Islet of Langerhans (tissue), 1 donor: Measurements from ENCODE around the gene ASCL2.
"Not testable (repeated sequence)": the region's sequence is repeated elsewhere in the genome, so short reads cannot be mapped to it uniquely, and the experiment has no call there.

Experiments
- FAIRE-seq: peaks from one replicate; lab custom pipeline; 2011; peaks lifted over from hg19 to GRCh38; lab: Jason Lieb, UNC

Gene ASCL2

DNA sequence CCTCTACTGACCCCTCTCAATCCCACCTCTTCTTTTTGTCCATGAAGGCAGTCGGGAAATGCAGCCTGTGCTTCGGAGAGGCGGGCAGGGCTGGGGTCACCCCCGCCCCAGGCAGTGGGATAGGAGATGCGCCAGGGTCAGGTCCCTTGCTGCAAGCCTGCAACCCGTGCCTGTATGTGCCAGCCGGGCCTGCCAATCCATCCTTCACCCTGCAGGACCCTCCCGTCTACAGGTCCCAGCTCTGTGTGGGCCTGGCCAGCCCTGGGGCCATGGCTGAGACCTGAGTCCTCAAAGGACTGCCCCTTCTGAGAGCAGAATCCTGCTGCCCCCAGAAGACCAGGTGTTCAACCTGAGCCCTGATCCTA is 10.9 kb downstream of the ASCL2 start:
- no peak for FAIRE-seq

DNA sequence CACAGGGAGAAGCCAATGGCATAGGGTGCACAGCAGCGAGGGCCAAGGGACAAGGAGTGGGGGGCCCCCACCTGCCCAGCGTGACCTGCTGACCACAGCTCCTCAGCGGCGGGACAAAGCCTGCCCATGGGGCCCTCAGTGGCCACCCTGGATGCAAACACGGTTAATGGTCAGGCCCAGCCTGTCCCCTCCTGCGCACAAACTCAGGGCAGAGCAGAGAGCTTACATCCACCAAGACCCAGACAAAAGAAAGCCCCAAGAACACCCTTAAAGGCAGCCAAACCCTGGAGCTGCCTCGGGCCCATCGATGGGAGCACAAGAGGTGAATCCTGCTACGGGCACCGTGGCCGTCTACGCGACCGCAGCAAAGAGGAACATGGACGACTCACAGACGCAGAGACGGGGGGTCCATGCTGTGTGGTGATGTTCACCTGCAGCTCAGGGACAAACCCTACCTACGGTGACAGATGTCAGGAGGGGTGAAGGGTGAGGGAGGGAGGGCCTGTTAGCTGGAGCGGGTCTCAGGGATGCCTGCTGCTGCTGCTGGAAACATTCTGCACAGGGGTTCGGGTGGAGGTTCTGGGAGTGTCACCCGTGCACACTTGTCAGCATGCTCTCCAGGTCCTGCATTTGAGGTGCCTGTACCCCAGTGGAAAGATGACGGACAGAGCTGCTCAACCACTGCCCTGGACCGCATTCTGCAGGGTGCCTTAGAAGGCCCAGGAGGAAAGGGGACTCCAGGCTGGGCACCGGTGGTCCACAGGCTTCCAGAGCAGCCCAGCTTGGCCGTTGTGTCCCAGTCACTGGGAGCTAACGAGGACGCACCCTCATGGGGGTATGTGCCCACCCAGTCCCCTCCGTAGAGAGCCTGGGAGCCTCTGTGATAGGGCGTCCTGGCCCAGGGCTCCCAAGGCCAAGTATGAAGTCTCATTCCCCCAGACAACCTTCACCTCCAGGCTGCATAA is 11.6 kb downstream of the ASCL2 start:
- FAIRE-seq: no peak

- no peak for FAIRE-seq
These were observed 13.3 kb downstream of the ASCL2 start for GRCh38 chr11:2256951-2257700.

- no peak for FAIRE-seq
These were observed 14.0 kb downstream of the ASCL2 start for GRCh38 chr11:2256293-2256913.

- no peak for FAIRE-seq
These were observed 18.4 kb downstream of the ASCL2 start for GRCh38 chr11:2252018-2252417.

DNA sequence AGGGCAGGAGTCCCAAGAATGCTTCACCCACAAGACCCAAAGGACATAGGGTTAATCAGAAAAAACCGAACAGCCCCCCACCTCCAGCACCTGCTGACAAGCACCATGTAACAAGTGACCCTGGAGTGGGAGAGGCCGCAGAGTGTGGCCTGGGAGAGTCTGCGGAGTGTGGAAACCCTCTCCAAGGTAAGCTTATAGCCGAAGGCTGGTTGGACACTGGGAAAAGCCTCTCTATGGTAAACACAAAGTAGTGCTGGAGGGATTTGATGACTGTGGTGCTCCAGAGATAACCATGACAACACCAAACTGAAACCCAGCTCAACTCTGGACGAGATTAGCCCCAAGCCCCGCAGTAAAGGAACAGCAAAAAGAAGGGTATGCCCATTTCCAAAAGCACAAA is 19.2 kb downstream of the ASCL2 start:
- FAIRE-seq: no peak

- FAIRE-seq: no peak
These were observed 19.9 kb downstream of the ASCL2 start for GRCh38 chr11:2250485-2250884.

- no peak for FAIRE-seq
These were observed 20.3 kb downstream of the ASCL2 start for GRCh38 chr11:2250041-2250440.

DNA sequence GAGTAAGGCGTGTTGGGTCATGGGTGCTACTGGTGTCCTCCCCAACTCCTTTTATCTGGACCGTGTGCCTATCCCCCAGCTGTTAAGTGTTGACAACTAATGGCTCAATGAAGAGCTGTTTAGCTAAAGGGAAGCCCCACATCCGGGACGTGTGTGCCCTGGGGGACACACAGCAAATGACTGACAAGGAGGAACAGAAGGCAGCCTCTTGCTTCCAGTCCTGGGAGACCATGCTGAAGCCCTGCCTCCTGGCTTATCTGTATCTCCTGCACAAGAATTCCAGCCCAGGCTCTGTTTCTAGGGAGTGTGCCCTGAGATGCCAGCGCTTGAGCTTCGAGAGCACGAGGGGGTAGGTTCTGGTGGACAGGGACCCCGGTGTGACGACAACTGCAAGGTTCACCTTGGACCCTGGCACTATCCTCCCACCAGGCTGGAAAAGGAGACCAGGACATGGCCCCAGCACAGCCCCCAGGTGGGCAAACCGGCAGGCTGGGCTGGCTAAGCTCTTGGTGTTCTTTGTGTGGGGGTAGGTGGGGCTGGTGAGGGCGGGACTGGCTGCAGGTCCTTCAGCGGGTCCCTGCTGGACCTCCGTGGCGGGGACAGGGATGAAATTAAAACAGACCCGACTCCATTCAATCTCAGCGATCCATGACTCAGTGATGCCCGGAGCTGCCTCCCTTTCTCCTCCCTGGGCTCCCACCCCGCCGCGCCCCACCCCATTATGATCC is 21.0 kb downstream of the ASCL2 start:
- no peak for FAIRE-seq

GRCh38 chr11:2248762-2249161 is 21.6 kb downstream of the ASCL2 start:
- FAIRE-seq: no peak

DNA sequence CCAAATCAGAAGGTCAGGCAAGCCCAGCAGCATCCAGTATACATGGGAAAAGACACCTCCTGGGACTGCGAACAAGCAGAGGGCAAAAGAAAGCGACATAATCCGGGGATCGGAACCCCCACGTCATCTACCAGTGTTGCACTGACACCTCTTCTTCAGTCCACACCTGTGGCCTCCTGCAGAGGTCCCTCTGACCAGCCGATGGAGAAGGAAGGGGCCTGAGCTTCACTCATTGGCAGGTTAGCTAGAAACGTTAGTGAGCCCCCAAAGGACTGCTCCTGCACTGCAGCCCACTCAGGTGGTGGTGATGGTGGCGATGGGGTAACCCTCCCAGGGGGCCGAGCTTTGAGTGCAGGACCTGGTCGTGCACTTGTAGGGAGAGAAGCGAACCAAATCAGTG is 22.1 kb downstream of the ASCL2 start:
- FAIRE-seq: no peak

- FAIRE-seq: no peak
These were observed 22.9 kb downstream of the ASCL2 start for GRCh38 chr11:2247496-2247895.

DNA sequence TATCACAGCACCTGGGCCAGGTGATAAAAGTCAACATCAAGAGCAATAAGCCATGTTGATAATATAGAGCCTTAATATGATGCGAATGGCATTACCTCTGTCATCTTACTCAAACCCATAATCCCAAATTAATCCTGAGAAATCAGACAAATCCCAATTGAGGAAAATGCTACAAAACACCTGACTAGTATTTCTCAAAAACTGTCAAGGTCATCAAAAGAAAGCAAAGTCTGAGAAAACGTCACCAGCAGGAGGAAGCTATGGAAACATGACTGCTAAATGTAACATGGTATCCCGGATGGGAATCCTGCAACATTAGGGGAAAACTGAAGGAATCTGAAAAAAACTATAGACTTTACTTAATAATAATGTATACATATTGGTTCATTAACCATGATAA is 29.6 kb downstream of the ASCL2 start:
- no peak for FAIRE-seq

DNA sequence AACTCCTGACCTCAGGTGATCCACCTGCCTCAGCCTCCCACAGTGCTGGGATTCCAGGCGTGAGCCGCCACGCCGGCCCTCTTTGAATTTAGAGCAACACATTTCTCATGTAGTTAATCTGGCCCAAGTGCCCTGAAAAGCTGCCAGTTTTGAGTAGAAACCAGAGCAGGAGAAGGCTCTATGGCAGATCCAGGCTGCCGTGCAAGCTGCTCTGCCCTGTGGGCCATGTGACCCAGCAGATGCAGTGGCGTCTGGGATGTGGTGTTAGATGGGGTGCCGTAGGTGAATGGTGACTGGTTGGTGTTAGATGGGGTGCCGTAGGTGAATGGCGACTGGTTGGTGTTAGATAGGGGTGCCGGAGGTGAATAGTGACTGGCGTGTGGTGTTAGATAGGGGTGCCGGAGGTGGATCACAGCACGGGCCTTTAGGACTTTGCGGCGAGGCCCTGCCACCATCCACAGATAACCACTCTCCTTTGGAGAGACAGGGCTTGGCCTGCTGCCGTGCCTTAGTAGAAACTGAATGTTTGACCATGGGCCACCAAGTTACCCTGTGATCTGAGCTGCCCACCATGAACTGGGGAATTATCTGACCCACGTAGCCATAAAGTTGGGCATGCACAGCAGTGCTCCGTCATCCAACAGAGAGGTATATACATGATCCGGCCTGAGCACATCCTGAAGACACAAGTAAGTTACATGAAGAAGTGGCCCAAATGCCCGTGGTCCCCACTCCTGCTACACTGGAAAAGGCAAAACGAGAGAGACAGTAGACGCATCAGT is 32.7 kb downstream of the ASCL2 start:
- no peak for FAIRE-seq

DNA sequence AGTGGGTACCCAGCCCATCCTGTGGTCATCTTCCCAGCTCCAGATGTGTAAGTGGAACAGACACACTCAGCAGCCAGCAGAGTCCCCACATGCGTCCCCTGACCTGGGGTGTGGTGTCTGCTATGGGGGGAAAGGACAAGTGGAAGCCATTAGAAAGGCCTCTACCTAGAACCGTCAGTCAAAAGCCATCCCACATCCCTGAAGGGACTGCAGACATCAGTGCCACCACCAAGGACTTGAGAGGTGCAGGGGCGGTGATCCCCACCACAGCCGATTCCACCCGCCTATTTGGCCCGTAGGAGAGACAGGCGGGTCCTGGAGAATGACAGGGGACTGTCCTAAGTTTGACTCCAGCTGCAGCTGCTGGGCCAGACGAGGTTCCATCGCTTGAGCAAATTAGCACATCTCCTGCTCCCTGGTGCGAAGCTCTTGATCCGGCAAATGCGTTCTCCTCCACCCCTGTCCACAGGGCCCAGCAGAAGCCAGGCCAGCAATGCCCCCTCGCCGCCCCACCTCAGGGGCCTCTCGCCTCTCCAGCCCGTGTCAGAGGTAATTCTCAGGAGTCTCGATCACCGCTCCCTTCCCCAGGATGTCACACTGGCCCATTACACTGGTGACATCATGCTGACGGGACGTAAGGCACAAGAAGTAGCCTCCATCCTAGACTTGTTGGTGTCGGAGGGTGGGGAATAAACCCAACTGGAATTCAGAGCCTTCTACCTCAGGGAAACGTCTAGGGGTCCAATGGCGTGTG is 33.8 kb downstream of the ASCL2 start:
- FAIRE-seq: not testable (repeated sequence)

GRCh38 chr11:2235588-2236326 is 34.6 kb downstream of the ASCL2 start:
- FAIRE-seq: no peak

DNA sequence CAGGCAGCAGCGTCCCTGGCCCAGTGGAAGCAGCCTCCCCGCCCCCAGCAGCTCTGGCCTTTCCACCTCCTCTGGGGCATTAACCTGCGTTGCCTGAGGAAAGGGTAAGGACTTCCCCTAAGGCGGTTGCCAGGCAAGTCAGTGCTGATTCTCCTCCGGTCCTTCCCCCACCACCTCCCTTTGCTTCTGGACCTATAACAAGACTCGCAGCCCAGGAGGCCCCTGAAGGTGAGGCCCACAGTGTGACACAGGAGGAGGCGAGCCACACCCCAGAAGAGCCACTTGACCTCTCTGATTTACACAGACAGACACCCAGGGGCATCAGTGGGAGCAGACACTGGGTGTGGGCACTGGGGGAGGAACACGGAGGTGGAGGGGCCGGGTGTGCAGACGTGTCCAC is 35.4 kb downstream of the ASCL2 start:
- no peak for FAIRE-seq

DNA sequence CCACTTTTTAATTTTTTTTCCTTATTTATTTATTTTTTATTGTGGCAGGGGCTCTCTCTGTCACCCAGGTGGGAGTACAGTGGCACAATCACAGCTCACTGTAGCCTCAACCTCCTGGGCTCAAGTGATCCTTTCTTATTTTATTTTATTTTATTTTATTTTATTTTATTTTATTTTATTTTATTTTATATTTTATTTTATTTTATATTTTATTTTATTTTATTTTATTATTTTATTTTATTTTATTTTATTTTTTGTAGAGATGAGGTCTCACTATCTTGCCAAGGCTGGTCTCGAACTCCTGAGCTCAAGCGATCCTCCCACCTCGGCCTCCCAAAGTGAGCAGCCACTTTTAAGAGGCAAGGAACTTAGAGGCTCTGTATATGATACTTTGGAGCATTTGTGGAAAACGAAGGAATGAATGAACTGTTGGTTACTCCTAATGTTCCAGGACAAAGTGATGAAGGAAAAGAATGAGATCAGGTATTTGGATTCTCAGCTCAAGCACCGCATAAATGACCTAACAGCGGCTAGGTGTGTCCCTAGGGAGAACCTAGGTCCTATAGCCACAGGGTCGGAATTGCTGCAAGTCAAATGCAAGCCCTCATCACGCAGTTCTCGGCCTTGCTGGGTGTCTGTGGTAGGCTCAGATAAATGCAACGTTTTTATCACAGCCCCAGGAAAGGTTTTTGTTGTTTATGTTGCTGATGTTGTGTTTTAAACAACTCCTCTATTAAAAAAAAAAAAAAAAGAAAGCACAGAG is 36.5 kb downstream of the ASCL2 start:
- no peak for FAIRE-seq

GRCh38 chr11:2229713-2230297 is 40.6 kb downstream of the ASCL2 start:
- no peak for FAIRE-seq
